CD4-positive, alpha-beta T cell treated with Interleukin-4 for 1 hour (primary cell): ENCODE data around the gene SAMD1.

ENCODE experiments used
- DNase-seq, 2 donors: peaks; one replicate each; pipeline ENCODE4 v3.0.0-alpha.2; 2020 to 2022

The SAMD1 gene

DNA sequence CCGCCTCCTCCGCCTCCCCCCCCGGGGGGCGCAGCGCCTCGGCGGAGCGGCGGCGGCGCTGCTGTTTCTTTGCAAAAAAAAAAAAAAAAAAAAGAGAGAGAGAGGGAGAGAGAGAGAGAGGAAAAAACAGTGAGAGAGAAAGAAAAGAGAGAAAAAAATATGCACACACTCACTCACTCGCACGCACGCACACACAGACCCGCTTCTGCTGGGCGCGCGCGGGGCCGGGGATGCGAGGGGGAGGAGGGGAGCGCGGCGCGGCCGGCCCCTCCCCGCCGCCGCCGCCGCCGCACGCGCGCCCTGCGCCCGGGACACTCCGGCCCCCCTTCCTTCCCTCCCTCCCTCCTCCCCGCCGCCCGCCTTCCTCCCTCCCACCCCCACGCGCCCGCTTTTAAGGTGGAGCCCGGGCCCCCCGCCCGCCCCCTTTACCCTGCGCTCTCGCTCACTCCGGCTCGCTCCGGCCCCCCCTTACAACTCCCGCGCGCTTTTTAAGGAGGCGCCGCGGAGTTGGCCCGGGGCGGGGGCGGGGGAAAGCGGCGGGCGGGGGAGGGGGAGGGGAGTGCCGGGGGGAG is at the start of gene SAMD1:
TSS of gene SAMD1 (minus strand) at position 243 of the 572 bp plus-strand sequence.
- DNase-seq: peak; percentile 88 to 90

DNA sequence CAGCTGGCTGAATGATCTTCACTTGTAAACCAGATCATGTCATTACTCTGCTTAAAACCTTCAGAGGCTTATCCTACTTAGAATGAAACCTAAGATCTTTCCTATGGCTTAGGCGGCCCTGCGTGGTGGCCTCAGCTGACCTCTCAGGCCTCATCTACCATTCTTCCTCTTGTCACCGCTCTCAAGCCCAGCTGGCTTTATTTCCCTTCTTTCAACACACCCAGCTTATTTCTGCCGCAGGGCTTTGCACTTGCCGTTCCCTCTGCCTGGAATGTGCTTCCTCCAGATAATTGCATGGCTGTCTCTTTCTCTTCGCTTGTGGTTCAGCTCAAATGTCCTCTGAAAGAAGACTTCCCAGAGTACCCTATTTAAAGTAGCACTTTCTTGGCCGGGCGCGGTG is 49.4 kb upstream of the SAMD1 start:
- no peak for DNase-seq

DNA sequence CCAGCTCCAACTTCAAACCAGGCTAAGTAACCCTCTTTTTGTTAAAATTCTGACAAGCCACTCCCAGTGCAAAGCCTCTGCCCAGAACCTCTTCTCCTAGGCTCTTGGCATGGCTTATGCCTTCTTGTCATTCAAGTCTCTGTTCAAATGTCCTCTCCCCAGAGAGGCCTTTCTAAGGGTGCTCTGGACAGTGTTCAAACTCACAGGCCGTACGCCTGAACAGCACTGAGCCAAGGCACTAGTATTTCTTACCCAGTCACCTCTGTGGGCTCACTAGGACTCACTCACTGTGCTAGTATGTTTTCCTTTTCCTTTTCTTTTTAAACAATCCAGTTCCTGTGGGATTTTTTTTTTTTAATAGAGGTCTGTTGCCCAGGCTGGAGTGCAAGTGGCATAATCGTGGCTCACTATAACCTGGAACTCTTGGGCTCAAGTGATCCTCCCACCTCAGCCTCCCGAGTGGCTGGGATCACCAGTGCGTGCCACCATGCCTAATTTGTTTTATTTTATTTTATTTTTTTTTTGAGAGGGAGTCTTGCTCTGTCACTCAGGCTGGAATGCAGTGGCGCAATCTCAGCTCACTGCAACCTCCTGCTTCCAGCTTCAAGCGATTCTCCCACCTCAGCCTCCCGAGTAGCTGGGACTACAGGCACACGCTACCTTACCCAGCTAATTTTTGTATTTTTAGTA is 48.2 kb upstream of the SAMD1 start:
- no peak for DNase-seq

DNA sequence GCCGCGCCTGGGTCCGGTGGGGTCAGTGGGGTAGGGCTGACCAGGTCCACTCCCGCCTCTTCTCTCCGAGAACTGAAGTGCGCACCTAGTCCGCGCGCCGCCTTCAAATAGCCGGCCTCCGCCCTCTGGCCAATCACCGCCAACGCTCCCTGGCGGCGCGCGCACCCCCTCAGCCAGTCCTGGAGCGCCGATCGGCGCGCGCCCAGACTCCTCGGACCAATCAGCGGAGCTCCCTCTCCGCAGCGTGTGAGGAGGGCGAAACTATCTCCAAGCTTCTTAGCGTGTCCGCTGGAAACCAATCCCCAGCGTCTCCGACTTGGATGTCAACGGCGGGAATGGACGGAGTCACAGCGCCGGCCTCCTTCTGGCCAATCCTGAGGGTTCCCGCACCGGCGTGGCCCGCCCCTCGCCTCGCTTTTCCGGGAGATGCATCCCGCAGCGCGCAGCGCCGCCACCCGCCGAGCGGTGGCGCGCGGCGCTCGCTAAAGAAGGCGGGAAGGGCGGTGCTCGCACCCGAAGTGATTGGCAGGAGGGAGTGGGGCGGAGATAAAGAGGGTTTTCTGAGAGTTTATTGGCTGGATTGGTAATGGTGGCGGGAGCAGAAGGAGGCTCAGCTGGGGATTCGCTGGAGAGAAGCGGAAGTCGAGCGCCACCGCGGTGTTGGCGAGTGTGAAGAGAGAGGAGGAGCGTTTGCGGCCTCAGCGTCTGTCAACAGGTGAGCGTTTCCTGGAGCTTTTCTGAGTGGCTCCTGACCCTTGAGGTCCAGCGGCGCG is 46.1 kb upstream of the SAMD1 start, which contains the start of gene ASF1B:
TSS of gene ASF1B (minus strand) at position 81 of the 773 bp plus-strand sequence. CDS start 133 bp downstream, outside the sequence.
- DNase-seq: peak; percentile 99

DNA sequence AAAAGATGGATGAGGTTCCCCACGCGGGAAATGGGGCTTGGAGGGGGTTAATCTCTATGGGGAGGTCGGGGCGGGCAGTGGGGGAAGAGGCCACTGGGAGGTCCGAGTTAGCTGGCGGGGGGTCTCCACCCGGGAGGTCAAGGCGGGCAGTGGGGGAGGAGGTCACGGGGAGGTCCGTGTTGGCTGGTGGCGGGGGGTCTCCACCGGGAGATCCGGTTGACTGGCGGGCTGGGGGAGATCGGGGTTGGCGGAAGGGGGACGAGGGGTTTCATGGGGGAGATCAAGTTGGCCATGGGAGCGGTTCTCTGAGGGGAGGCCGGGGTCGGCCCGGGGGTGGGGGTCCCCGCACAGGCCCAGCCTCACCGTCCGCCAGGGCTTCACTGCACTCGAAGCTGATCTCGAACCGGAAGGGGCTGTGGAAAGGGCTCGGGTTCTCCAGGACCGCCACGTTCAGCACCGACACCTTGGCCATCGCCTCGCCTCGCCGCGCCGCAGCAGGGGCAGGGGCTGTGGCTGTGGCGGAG is 45.5 kb upstream of the SAMD1 start:
- DNase-seq: no peak

DNA sequence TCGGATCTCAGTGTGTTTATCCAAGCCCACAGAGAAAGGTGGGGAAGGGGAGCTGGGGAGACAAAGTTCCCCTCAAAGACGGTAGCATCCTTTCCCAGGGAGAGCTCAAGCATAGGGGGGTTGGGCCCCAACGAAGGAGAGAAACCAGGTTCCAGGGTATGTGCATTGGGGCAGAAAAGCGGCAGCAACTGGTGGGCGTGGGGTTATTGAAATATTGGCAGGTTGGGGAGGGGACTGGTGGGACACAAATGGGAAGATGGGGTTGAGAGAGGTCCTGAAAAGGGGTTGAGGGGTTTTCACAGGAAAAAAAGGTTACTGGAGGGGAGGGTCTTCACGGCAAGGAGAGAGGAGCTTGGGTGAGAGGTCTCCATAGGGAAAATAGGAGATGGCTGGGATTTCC is 44.8 kb upstream of the SAMD1 start:
- DNase-seq: no peak

DNA sequence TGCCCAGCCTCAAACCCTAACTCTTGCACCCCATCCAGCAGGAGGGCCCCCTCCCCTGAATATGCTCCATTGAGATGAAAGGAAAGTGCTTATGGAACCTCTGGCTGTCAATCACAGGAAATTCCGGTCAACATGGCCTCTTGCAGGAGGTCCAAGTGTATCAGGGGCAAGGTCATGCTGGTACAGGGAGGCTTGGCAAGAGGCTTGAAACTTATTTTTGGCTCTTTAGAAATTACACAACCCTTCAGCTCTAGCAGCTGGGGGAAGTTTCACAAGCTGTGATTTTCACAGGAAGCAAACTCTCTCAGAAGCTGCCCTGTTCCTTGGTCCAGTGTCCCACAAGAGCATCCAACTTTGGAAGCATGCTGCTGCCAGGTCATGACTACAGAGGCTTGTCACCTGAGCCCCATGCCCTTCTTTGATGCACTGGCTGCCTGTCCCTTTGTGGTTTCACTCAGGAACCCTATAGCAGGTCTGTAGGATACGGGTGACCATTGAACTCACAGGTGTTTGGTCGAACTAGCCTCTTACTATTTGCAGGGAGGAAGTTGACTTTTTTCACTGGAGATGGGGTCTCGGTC is 37.5 kb upstream of the SAMD1 start:
- DNase-seq: peak in 1 of 2 donors; percentile 45

DNA sequence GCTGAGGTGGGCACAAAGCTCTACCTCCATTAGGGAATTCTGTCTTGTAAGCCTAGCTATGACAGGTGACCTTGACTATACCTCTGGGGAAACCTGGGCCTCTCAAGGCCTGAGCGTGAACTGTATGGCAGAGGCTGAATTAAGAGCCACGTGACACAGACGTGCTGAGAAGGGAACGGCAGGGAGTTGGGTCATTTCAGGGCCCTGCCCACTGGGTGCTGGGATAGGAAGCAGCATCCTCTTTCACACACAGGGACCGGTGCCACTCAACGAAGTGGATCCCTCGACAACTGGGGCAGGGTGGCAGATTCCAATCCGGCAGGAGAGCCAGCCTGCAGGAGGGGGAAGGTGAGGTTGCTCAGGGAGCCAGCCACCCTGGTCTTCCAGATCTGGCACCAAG is 36.6 kb upstream of the SAMD1 start:
- DNase-seq: peak in 1 of 2 donors; percentile 60

DNA sequence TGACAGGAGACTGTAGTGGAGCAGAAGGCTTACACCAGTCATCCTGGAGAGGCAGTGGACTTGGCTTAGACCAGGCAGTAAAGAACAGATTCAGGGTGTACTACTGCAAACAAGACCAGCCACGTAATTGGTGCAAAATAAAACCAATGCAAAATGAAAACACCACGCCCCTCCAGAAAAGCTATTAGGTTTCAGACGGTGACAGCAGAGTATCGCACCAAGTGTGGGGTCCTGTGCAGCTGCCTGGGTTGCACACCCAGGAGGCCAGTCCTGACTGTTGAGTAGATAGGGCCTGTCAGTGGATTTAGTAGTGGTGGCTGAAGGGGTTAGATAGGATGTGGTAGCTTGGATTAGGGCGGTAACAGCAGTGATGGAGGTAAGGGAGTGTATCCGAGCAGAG is 32.4 kb upstream of the SAMD1 start:
- DNase-seq: no peak

DNA sequence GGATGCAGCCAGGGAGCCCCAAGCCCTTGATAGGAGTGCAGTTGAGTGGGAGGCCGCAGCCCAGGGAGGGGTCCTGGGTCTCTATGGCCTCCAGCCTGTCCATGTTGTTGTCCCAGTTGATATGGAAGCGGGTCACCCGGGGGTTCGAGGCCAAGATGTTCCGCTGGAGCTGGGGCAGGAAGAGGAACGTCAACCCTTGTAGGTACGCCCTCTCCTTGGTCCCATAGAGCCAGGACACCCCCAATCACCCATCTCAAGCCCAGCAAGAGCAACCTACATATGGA is 29.9 kb upstream of the SAMD1 start:
- no peak for DNase-seq

DNA sequence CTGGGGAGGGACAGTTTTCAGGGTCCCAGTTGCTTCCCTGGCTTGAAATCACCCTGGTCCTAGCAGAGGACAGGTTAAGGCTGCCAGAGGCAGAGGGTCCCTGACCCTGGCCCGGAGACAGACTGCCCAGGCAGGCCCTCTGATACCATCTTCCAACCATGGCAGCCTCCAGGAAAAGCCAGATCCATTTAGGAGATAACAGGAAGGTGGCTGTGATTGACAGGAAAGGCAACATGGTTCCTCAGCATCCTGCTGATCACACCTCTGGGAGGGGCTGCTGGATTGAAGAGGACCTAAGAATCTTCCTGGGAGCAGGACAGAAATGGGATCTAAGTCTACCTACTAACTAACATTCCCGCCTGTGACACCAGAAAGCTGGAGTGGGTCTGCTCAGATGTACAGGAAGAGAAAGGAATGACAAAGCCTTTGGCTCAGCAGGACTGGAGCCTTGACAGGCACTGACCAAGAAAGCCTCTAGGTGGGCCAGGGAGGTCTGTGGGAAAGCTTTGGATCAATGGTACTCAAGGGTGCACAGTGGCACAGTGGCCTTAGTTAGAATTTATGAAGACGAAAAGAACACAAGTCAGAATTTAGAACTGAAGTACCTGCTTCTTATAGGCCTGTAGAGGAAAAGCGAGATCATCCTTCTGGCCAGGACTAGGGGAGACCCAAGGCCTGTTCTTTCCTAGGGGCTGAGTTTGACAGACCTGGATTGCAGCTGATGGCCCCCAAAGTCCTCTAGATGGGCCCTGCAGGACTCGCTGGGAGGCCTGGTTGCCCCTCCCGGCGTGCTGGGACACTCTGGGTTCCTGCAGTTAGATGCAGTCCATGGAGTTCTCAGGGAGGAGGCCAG is 29.3 kb upstream of the SAMD1 start:
- DNase-seq: no peak

DNA sequence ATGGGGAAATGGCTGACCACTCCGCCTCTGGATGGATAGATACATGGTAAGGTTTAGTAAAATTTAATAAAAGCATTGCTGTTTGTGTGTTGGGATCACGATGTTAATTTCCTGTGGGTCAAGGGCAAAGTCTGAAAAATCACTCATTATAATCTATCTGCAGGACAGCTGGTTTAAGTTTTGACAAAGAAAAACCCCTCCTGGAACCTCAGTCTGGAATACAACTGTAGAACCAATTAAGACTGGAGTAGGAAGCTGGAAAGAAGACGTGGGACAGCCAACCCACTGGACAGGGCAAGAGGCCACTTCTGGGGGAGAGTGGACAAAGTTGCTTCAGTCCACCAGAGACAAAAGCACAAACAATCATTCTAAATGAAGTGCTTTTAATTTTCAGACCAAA is 28.6 kb upstream of the SAMD1 start:
- no peak for DNase-seq

DNA sequence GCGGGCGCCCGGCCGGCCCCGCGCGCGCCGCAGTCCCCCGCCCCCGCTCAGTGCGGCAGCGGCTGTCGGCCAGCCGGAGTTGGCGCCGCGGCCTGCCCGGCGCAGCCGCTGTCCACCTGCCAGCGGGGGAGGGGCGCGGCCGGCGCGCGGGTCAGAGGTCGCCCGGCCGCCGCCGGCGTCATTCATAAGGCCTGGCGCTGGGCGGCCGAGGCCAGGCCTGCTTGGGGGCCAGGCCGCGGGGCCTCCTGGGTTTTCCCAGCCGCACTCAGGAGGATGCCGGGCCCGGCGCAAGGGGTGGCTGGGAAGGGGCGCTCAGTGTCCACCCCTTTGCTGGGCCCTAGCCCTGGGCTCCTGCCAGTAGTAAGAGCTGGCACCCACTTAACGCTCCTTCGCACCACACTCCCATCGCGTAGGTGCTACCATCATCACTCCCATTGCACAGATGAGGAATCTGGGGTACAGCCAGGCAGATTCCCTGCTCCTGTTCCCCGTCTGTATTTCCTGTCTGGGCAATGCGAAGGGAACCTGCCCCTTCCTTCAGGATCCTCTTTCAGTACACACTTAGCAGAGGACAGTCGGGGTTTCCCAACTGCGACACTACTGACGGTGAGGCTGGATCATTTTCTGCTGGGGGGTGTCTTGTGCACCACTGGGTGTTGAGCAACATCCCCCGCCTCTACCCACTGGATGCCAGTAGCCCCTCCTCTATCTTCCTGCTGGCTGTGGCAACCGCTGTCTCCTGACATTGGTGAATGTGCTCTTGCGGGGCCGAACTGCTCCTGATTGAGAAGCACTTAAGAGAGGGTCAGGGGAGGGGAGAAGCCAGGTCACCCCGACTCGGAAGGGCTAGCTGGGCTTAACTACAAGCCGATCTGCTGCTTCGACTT is 27.9 kb upstream of the SAMD1 start:
- DNase-seq: peak; percentile 63 to 86

DNA sequence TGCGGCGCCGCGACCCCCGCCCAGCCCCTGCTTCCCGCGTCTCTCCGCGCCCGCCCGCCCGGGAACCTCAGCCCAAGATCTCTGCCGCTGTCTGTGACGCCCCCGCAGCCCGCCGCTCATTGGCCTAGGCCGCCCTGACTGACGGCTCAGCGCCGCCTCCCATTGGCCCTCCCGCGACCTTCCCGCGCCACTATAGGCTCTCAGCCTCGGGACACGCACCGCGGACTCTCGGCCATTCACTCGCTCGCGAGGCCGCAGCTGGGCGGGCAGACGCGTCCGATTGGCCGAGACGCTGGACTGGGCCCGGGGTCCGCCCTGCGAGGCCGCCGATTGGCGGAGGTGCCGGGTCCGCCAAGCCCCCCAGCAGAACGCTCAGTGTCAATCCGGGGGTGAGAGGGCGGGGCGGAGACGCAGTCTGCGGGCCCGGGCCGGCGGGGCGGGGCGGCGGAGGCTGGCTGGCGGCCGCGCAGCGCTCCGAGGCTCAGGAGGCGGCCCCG is 27.2 kb upstream of the SAMD1 start, which contains the start of gene PRKACA:
TSS of gene PRKACA (minus strand) at position 95 of the 497 bp plus-strand sequence. CDS start 215 bp downstream, outside the sequence.
- DNase-seq: peak; percentile 98 to 99

DNA sequence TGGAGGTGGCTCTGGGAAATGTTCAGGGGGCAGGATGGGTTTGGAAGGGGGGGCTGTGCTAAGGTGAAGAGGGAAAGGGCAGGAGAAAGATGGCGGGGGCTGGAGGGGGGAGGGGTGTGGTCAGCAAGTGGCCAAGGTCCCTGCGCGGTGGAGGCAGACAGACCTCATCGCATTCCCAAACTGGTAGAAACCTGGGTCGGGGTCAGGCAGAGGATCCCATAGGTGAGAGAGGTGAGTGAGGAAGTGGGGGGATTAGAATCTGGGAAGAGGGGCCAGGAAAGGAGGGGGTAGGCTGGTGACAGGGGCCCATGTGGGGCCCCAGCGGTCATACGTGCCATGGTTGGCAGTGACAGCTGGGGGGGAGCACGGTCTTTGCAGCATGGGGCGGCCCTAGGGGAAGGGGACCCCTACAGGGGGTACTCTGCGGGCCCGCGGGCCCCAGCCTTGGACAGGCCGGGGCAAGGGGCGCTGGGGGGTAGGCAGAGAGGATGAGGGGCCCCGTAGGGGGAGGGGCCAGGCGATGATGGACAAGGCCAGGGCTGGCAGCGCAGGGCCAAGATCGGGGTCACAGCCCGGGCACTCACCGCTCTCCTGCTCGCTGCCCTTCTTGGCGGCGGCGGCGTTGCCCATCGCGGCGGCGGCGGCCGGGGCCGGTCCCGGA is 26.5 kb upstream of the SAMD1 start:
- peak; percentile 15 to 18 for DNase-seq

DNA sequence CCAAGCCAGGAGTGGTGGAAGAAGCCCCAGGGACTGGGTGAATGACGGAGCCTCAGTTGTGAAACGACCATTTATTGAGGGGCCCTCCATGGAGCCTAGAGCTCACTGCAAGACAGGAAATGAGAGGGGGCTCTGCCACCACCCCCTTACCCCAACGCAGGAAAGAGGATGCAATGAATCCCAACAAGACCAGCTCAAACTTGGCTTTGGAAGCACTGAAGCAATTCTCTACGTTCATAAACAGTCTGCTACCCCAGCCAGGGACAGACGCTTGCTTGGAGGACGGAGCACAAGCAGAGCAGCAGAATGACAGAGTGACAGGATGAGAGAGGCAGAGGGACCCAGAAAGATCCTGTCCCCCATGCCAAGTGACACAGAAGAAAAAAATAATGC is 26.0 kb upstream of the SAMD1 start:
- no peak for DNase-seq

DNA sequence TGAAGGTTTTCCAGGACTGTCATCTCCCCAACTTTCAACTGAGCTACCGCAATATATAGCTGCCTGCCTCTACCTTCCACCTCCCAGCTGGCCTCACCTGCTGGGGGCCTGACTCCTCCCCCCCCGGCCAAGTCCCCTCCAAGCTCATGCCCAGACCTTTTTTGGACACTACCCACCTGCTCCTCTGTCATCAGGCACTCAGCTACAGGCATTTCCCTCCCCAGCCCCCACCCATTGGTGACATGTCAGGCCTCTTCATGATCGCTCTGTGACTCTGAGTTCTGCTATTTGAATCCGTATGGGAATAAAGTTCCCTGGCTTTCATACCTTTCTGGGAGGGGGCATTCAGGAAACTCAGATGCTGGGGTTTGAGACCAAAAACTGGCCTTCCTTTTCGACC is 25.2 kb upstream of the SAMD1 start:
- DNase-seq: no peak

DNA sequence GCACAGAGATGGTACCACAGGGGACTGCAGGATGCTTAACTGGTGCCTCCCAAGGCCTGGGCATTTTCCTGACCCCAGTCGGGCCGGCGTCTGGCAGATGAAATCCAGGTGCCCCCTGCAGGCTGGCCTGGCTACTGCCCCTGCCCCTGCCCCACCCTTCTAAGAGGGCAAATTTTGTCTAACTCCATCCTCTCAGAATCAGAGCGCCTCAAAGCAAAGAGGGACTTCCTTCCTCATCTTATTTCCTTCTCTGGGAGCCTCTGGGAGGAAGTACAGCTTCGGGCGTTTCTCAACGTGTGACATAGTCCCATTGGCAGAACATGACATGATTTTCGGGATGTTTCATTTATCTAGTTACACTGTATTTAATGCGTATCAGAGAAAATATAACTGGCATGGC is 24.3 kb upstream of the SAMD1 start:
- DNase-seq: peak; percentile 61 to 74

DNA sequence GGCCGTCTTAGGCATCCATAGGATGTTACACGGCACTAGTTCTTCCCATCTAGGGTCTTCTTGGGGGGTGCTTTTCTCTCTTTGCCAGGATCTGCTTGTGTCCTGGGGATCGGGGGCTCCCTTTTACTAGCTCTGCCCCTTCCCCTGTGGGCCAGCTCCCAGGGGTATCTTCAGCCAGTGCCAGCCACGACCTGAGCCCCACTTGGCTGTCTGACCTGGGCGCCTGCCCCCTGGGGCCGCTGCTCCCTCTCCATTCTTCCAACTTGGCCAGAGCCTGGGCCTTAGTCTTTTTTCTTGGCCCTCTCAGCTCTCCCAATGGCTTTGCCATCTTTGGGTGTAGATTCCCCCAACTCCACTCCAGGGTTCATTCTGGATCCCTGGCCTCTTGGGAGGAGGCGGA is 23.9 kb upstream of the SAMD1 start:
- no peak for DNase-seq

DNA sequence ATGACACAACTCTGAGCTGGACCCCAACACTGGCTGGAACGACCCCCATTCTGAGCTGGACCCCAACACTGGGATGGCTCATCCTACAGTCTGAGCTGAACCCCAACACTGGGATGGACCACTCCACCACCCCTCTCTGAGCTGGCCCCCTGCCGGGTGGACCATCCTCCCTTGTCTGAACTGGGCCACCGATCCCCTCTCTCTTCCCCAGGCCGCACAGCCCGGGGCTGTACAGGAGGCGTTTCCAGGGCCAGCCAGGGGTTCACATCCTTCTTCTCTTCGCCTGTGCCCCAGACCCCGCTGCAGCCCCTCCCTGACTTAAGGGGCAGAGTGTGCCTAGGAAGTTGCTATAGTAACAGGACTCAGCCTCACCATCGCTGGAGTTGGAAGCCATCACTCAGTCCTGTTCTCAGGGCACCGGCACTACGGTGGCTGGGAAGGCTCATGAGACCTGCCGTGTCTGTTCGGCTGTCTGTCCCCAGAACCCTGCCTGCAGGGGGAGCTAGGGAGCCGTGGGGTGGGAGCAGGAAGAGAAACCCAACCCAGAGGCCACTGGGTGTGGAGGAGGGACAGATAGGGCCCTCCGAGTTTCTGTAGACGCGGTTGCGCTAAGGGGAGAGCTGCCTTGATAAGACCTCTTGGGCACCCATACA is 23.3 kb upstream of the SAMD1 start:
- peak; percentile 48 to 51 for DNase-seq
